NCI-H2107 treated with DMSO at 0.1 percent for 48 hours (cell line): ENCODE measurements around the gene BRPF1.
A peak's percentile ranks its signal among the peaks of the same experiment; 100 is the strongest.
"Not testable (repeated sequence)": the region's sequence is repeated elsewhere in the genome, so short reads cannot be mapped to it uniquely, and the experiment has no call there.

ENCODE experiments used
- DNase-seq: peaks from one replicate; lab custom pipeline; 2025; ENCODE audit not compliant: unreplicated experiment; lab: John Stamatoyannopoulos, UW

BRPF1 gene

GRCh38 chr3:9769012-9769411 lies 37.5 kb downstream of the BRPF1 start:
- no peak for DNase-seq

- DNase-seq, result peak; percentile 4
Measured at GRCh38 chr3:9769426-9770275, 38.1 kb downstream of the BRPF1 start, which contains the start of gene CAMK1. CAMK1 (minus strand) TSS chr3:9769947; CDS start chr3:9767749, 2,198 bp downstream.

GRCh38 chr3:9770276-9770812 lies 38.8 kb downstream of the BRPF1 start:
- no peak for DNase-seq

GRCh38 chr3:9771007-9771406 lies 39.5 kb downstream of the BRPF1 start:
- not testable (repeated sequence) for DNase-seq

GRCh38 chr3:9776896-9777693 lies 45.6 kb downstream of the BRPF1 start:
- DNase-seq, result no peak

- no peak for DNase-seq
Measured at GRCh38 chr3:9777694-9778021, 46.1 kb downstream of the BRPF1 start.

- DNase-seq, result no peak
Measured at GRCh38 chr3:9778143-9779074, 46.9 kb downstream of the BRPF1 start.

GRCh38 chr3:9779075-9779593 lies 47.6 kb downstream of the BRPF1 start:
- DNase-seq, result no peak

GRCh38 chr3:9779721-9780457 lies 48.4 kb downstream of the BRPF1 start:
- DNase-seq, result no peak

GRCh38 chr3:9780458-9780812 lies 48.9 kb downstream of the BRPF1 start:
- DNase-seq, result no peak

- DNase-seq, result no peak
Measured at GRCh38 chr3:9780910-9781309, 49.4 kb downstream of the BRPF1 start.

- DNase-seq, result no peak
Measured at GRCh38 chr3:9781551-9781950, 50.0 kb downstream of the BRPF1 start.

- DNase-seq, result peak; percentile 48
Measured at GRCh38 chr3:9781978-9782603, 50.6 kb downstream of the BRPF1 start.

GRCh38 chr3:9782770-9783169 lies 51.2 kb downstream of the BRPF1 start:
- no peak for DNase-seq

GRCh38 chr3:9783954-9784353 lies 52.4 kb downstream of the BRPF1 start:
- DNase-seq, result no peak

- no peak for DNase-seq
Measured at GRCh38 chr3:9784965-9785364, 53.4 kb downstream of the BRPF1 start.

GRCh38 chr3:9785602-9786001 lies 54.1 kb downstream of the BRPF1 start:
- no peak for DNase-seq

- DNase-seq, result no peak
Measured at GRCh38 chr3:9786209-9786739, 54.7 kb downstream of the BRPF1 start.
